Stimulated activated CD8-positive, alpha-beta memory T cell treated with anti-CD3 and anti-CD28 coated beads, Interleukin-4, amount 100 ng/mL, for 4 hours (primary cell): ENCODE results near the gene LYSMD4.

Experiments
- DNase-seq, 2 donors: peaks; one replicate each; pipeline ENCODE4 v3.0.0-alpha.2; 2020; ENCODE audit warnings: low read depth in 2 of 2, low spot score in 1 of 2

Gene LYSMD4

GRCh38 chr15:99731336-99732123, 1.7 kb downstream of the LYSMD4 start:
- DNase-seq, result no peak

- no peak for DNase-seq
These were observed 3.3 kb downstream of the LYSMD4 start for GRCh38 chr15:99729920-99730319.

- no peak for DNase-seq
These were observed 3.9 kb downstream of the LYSMD4 start for GRCh38 chr15:99729327-99729726.

- DNase-seq, result no peak
These were observed 4.3 kb downstream of the LYSMD4 start for GRCh38 chr15:99728916-99729315.

GRCh38 chr15:99727733-99728132, 5.5 kb downstream of the LYSMD4 start:
- no peak for DNase-seq

GRCh38 chr15:99727330-99727729, 5.9 kb downstream of the LYSMD4 start:
- no peak for DNase-seq

- no peak for DNase-seq
These were observed 6.9 kb downstream of the LYSMD4 start for GRCh38 chr15:99726333-99726732.

GRCh38 chr15:99722406-99722805, 10.8 kb downstream of the LYSMD4 start:
- DNase-seq, result no peak

- no peak for DNase-seq
These were observed 11.3 kb downstream of the LYSMD4 start for GRCh38 chr15:99721896-99722295.

- DNase-seq, result no peak
These were observed 12.0 kb downstream of the LYSMD4 start for GRCh38 chr15:99721104-99721778.

- DNase-seq, result no peak
These were observed 12.7 kb downstream of the LYSMD4 start for GRCh38 chr15:99720533-99720932.

- no peak for DNase-seq
These were observed 14.1 kb downstream of the LYSMD4 start for GRCh38 chr15:99719096-99719541.

GRCh38 chr15:99718421-99718820, 14.8 kb downstream of the LYSMD4 start:
- no peak for DNase-seq

- DNase-seq, result no peak
These were observed 15.9 kb downstream of the LYSMD4 start for GRCh38 chr15:99717161-99718009.

- DNase-seq, result no peak
These were observed 16.6 kb downstream of the LYSMD4 start for GRCh38 chr15:99716540-99717095.

GRCh38 chr15:99712415-99712814, 20.8 kb downstream of the LYSMD4 start:
- DNase-seq, result no peak

GRCh38 chr15:99711625-99712024, 21.6 kb downstream of the LYSMD4 start:
- no peak for DNase-seq

GRCh38 chr15:99709243-99709986, 23.8 kb downstream of the LYSMD4 start:
- no peak for DNase-seq

- DNase-seq, result no peak
These were observed 24.7 kb downstream of the LYSMD4 start for GRCh38 chr15:99708563-99708962.

GRCh38 chr15:99707473-99708270, 25.6 kb downstream of the LYSMD4 start:
- DNase-seq, result no peak
